Karpas-422 (cell line): ENCODE results near the gene OR10J5. TPM values are rescaled to one million over a fixed set of nuclear protein-coding genes. Genes with fewer than 3 reads are reported as not detected.
"Not testable (repeated sequence)": the region's sequence is repeated elsewhere in the genome, so short reads cannot be mapped to it uniquely, and the experiment has no call there.

Experiments used
- DNase-seq: peaks from one replicate; pipeline ENCODE4 v3.0.0-alpha.2; 2015
- H2AFZ ChIP-seq: fragments of 200-600 bp; sonication (generic); 2 replicates; pipeline ENCODE4 v1.6.1; 2014; ENCODE audit warnings: antibody characterized with exemption, low read length, mixed read lengths
- H3K27ac ChIP-seq: fragments of 200-600 bp; sonication (generic); 2 replicates; pipeline ENCODE4 v1.5.1; 2014; ENCODE audit warnings: mild to moderate bottlenecking, low read length, moderate library complexity
- H3K27me3 ChIP-seq: fragments of 200-600 bp; sonication (generic); 2 replicates; pipeline ENCODE4 v1.6.1; 2014; ENCODE audit warnings: low read length, mixed read lengths
- H3K36me3 ChIP-seq: fragments of 200-600 bp; sonication (generic); 2 replicates; pipeline ENCODE4 v1.6.1; 2014; ENCODE audit warnings: low read length, mixed read lengths; ENCODE audit not compliant: insufficient read depth
- H3K4me1 ChIP-seq: fragments of 200-600 bp; sonication (generic); 2 replicates; pipeline ENCODE4 v1.6.1; 2014; ENCODE audit warnings: mild to moderate bottlenecking, low read length, mixed read lengths
- H3K4me2 ChIP-seq: fragments of 200-600 bp; sonication (generic); 2 replicates; pipeline ENCODE4 v1.6.1; 2014; ENCODE audit warnings: low read length, low read depth, mild to moderate bottlenecking; ENCODE audit not compliant: poor library complexity, severe bottlenecking
- H3K4me3 ChIP-seq: fragments of 200-600 bp; sonication (generic); 2 replicates; pipeline ENCODE4 v1.5.1; 2014; ENCODE audit warnings: mild to moderate bottlenecking, antibody characterized with exemption, low read length, mixed read lengths
- H3K79me2 ChIP-seq: fragments of 200-600 bp; sonication (generic); 2 replicates; pipeline ENCODE4 v1.6.1; 2014; ENCODE audit warnings: mild to moderate bottlenecking, low read length, mixed read lengths
- H3K9ac ChIP-seq: fragments of 200-600 bp; sonication (generic); 2 replicates; pipeline ENCODE4 v1.6.0; 2014; ENCODE audit warnings: low read length
- H3K9me2 ChIP-seq: fragments of 200-600 bp; sonication (generic), shearing (Covaris generic); replicated peaks from 2 replicates; pipeline ENCODE4 v1.6.0; 2014; ENCODE audit warnings: mild to moderate bottlenecking, low read length, moderate library complexity; ENCODE audit not compliant: insufficient read depth
- H3K9me3 ChIP-seq: fragments of 300-700, 200-600 bp; sonication (generic); 2 replicates; pipeline ENCODE4 v1.6.1; 2014; ENCODE audit warnings: low read length, mixed read lengths
- H4K20me1 ChIP-seq: fragments of 200-600 bp; sonication (generic); 2 replicates; pipeline ENCODE4 v1.6.1; 2014; ENCODE audit warnings: mild to moderate bottlenecking, antibody characterized with exemption, low read length, low read depth; ENCODE audit not compliant: insufficient read depth
- total RNA-seq: library from RNA; depleted of rRNA; stranded (reverse); fragments of >200 nt; shearing (Covaris generic); gene quantifications from 2 replicates; pipeline ENCODE4 v1.2.3, GENCODE V29; 2014; ENCODE audit warnings: low replicate concordance; rRNA removed

The OR10J5 gene
- total RNA-seq, 1 experiment from 2014 or later: not detected

DNA sequence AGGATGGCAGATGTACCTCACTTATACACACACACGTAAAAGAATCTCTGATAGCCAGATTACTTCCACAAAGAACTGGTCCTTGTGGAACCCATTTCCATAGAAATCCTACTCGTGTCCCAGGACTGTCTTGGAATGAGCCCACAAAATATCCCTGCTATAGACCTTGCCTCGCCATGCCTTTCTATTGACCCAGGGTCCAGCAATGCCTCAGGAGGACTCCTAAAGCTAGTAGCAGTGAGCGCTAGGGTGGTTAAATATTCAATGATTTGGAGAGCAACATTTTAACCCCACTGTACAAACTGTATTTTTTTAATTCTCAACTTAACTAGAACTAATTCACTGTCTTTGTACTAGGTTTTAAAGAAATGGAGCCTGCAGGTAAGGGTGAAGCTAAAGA, 26.9 kb downstream of the OR10J5 start:
- H3K27me3 ChIP-seq: no peaks in the 10 kb centered on the region
- no peak for DNase-seq
- no peak overlapping the region for H3K4me3 ChIP-seq
- H3K9me3 ChIP-seq: peaks cover 12% of the 10 kb centered on the region
- H2AFZ ChIP-seq: no peak overlapping the region
- H3K36me3 ChIP-seq: no peaks in the 10 kb centered on the region
- H3K79me2 ChIP-seq: no peaks in the 10 kb centered on the region
- no peaks in the 10 kb centered on the region for H3K4me1 ChIP-seq
- H3K9me2 ChIP-seq: no peaks in the 10 kb centered on the region
- H3K9ac ChIP-seq: no peak overlapping the region
- H4K20me1 ChIP-seq: no peaks in the 10 kb centered on the region
- no peak overlapping the region for H3K27ac ChIP-seq
- H3K4me2 ChIP-seq: no peak overlapping the region

DNA sequence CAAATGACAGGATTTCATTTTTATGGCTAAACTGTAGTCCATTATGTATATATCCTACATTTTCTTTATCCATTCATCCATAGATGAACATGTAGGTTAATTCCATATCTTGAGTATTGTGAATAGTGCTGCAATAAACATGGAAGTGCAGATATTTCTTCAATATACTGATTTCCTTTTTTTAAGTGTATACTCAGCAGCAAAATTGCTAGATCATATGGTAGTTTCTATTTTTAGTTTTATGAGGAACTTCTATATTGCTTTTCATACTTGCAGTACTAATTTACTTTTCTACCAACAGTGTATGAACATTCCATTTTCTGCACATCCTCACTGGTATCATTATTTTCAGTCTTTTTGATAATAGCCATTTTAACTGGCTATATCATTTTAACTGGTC, 30.1 kb downstream of the OR10J5 start:
- H2AFZ ChIP-seq: no peak overlapping the region

DNA sequence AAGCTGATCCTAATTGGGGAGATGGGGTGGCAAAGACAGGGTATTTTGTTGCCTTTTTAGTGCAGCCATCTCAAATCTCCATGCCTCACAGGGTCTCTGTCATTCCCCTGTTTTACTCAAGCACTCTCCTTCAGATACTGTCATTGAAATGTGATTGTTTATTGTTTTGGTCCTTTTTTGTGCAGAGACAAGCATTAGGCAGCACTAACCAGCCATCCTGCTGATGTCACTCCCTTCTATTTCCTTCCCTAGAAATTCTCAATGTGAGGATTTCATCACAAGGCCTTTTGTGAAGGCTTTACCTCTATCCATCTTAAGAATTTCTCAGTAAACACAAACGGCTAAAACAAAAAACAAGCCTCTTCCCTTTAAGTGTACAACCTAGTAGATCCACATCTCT, 34.7 kb downstream of the OR10J5 start:
- H3K9ac ChIP-seq: no peak overlapping the region
- 0 out of 2 replicates have a peak, but pooled peaks cover 2% of the 10 kb centered on the region for H3K9me3 ChIP-seq
- no peak overlapping the region for H2AFZ ChIP-seq
- no peak overlapping the region for H3K4me3 ChIP-seq
- no peak for DNase-seq
- no peaks in the 10 kb centered on the region; the same call in 1 of the 2 replicates for H3K9me2 ChIP-seq
- H3K27ac ChIP-seq: no peak overlapping the region
- no peaks in the 10 kb centered on the region for H3K4me1 ChIP-seq
- H4K20me1 ChIP-seq: no peaks in the 10 kb centered on the region
- no peaks in the 10 kb centered on the region for H3K27me3 ChIP-seq
- no peaks in the 10 kb centered on the region for H3K79me2 ChIP-seq
- no peak overlapping the region for H3K4me2 ChIP-seq
- H3K36me3 ChIP-seq: no peaks in the 10 kb centered on the region

More for the DNA sequence above, 30.1 kb downstream of the OR10J5 start:
- peaks cover 12% of the 10 kb centered on the region for H3K9me3 ChIP-seq
- no peaks in the 10 kb centered on the region for H3K27me3 ChIP-seq
- DNase-seq: no peak
- no peak overlapping the region for H3K27ac ChIP-seq
- no peaks in the 10 kb centered on the region for H3K79me2 ChIP-seq
- no peak overlapping the region for H3K4me3 ChIP-seq
- H4K20me1 ChIP-seq: no peaks in the 10 kb centered on the region
- H3K9me2 ChIP-seq: no peaks in the 10 kb centered on the region; the same call in 1 of the 2 replicates
- H3K9ac ChIP-seq: no peak overlapping the region
- no peaks in the 10 kb centered on the region for H3K4me1 ChIP-seq
- no peak overlapping the region for H3K4me2 ChIP-seq
- H3K36me3 ChIP-seq: no peaks in the 10 kb centered on the region

DNA sequence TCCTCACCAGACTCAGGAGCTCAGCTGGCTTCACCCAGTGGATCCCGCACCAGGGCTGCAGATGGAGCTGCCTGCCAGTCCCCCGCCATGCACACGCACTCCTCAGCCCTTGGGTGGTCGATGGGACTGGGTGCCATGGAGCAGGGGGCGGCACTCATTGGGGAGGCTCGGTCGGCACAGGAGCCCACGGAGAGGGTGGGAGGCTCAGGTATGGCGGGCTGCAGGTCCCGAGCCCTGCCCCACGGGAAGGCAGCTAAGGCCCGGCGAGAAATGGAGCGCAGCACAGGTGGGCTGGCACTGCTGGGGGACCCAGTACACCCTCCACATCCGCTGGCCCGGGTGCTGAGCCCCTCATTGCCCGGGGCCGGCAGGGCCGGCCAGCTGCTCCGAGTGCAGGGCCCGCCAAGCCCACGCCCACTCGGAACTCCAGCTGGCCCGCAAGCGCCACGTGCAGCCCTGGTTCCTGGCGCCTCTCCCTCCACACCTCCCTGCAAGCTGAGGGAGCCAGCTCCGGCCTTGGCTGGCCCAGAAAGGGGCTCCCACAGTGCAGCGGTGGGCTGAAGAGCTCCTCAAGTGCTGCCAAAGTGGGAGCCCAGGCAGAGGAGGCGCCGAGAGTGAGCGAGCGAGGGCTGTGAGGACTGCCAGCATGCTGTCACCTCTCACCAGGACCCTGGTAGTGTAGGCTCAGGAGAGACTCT, 41.1 kb downstream of the OR10J5 start:
- H2AFZ ChIP-seq, H3K9ac ChIP-seq: not testable (repeated sequence)

DNA sequence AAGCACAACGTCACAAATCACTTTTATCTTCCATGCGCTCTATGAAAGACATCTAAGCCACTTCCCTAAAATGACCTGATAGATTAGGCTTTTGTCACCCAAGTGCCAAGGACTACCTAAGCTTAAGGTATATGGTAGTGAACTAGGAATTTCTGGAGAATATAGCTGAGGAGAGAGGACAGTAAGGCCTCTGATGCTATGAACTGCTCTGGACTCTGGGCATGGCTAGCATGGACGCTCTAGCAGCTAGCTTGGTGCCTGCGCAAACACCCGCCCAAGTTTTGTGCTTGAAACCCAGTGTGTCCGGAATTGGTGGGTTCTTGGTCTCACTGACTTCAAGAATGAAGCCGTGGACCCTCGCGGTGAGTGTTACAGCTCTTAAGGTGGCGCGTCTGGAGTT, 42.5 kb downstream of the OR10J5 start:
- H3K27ac ChIP-seq: no peak overlapping the region
- no peak overlapping the region for H3K9ac ChIP-seq
- H2AFZ ChIP-seq: no peak overlapping the region
- no peak overlapping the region for H3K4me3 ChIP-seq
- no peaks in the 10 kb centered on the region for H4K20me1 ChIP-seq
- no peak overlapping the region for H3K4me2 ChIP-seq
- no peaks in the 10 kb centered on the region for H3K79me2 ChIP-seq
- H3K27me3 ChIP-seq: no peaks in the 10 kb centered on the region
- no peaks in the 10 kb centered on the region for H3K9me3 ChIP-seq
- no peak for DNase-seq
- no peaks in the 10 kb centered on the region for H3K4me1 ChIP-seq
- no peaks in the 10 kb centered on the region for H3K9me2 ChIP-seq
- no peaks in the 10 kb centered on the region for H3K36me3 ChIP-seq

More for the DNA sequence above, 41.1 kb downstream of the OR10J5 start:
- not testable (repeated sequence) for H3K4me1 ChIP-seq, H3K4me2 ChIP-seq, H3K4me3 ChIP-seq, H3K79me2 ChIP-seq, H4K20me1 ChIP-seq, H3K9me2 ChIP-seq, DNase-seq, H3K27me3 ChIP-seq, H3K36me3 ChIP-seq, H3K9me3 ChIP-seq, H3K27ac ChIP-seq

DNA sequence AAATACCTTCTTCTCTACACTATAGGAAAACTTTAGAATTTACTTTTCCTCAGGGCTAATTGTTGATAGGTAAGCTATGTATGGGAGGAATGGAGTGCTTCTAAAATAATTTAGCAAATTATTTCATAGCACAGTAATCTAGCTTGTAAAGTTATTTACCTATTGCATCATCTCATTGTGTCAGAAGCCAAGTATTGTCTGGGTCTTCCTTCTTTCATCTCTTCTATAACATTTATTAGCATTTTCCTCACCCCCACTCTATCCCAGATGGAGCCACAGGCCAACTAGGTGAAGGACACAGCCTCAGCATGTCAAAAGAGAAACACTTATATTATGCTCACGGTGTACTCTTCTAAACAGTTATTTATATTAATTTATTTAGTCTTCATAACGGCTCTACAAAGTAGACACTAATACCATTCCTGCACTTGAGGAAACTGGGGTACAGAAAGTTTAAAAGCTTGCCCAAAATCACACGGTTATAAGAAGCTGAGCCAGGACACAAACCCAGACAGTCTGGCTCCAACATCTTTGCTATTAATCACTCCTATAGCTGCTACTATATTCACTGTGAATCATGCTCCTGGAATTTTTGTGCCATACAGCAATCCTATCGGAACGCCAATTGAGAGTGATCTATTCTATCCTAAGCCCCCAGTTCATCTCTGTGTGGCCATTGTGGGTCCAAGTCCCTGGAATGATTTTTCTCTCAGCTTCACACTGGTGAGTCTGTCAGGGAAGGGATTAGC, 43.1 kb downstream of the OR10J5 start:
- Histone ChIP-seq H3K9me2 (no peaks in the 10 kb centered on the region), H3K9ac (no peak overlapping the region), H3K9me3 (no peaks in the 10 kb centered on the region), H3K36me3 (no peaks in the 10 kb centered on the region), H3K4me2 (no peak overlapping the region), H2AFZ (no peak overlapping the region), H3K4me1 (no peaks in the 10 kb centered on the region), H3K79me2 (no peaks in the 10 kb centered on the region), H3K4me3 (no peak overlapping the region), H4K20me1 (no peaks in the 10 kb centered on the region), H3K27ac (no peak overlapping the region), H3K27me3 (no peaks in the 10 kb centered on the region)
- no peak for DNase-seq

Other genes starting within 250 kb of the OR10J5 start
- not detected in 2 replicates for gene FCER1A, start 233.7 kb downstream of the OR10J5 start, total RNA-seq
- not detected in 2 replicates for gene OR10J4, start 103.8 kb downstream of the OR10J5 start, total RNA-seq
- 0.11 TPM in 1 of 2 replicates, not detected in the other for gene OR10J1, start 96.3 kb downstream of the OR10J5 start, total RNA-seq
- not detected in 2 replicates for gene APCS, start 51.8 kb upstream of the OR10J5 start, total RNA-seq
- not detected in 2 replicates for gene CRP, start 178.6 kb upstream of the OR10J5 start, total RNA-seq
- gene DUSP23, start 245.0 kb upstream of the OR10J5 start, total RNA-seq: not detected in 2 replicates